Measurements from ENCODE around the gene NKX2-4.

DNA sequence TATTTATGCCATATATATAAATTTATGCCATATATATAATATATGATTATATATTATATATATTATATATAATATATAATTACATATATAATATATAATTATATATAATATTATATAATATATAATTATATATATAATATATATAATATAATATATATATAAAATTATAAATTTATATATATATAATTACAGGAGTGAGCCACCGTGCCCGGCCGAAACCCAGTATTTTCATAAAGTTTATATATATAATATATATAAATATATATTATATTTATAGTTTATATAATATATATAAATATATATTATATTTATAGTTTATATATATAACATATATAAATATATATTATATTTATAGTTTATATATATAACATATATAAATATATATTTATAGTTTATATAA is 31.6 kb downstream of the NKX2-4 start:
- no peak for TF ChIP-seq POLR2A (IDR thresholded peaks at IDR 0.05; ENCODE audit: low read depth, low read length)
- TF ChIP-seq, protein P1, sequence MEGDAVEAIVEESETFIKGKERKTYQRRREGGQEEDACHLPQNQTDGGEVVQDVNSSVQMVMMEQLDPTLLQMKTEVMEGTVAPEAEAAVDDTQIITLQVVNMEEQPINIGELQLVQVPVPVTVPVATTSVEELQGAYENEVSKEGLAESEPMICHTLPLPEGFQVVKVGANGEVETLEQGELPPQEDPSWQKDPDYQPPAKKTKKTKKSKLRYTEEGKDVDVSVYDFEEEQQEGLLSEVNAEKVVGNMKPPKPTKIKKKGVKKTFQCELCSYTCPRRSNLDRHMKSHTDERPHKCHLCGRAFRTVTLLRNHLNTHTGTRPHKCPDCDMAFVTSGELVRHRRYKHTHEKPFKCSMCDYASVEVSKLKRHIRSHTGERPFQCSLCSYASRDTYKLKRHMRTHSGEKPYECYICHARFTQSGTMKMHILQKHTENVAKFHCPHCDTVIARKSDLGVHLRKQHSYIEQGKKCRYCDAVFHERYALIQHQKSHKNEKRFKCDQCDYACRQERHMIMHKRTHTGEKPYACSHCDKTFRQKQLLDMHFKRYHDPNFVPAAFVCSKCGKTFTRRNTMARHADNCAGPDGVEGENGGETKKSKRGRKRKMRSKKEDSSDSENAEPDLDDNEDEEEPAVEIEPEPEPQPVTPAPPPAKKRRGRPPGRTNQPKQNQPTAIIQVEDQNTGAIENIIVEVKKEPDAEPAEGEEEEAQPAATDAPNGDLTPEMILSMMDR (IDR thresholded peaks at IDR 0.05 in 2 of 3, conservative IDR thresholded peaks at IDR 0.05 in 1 of 3; ENCODE audit: control insufficient read depth in 2 of 3, extremely low read depth in 1 of 3, insufficient read depth in 1 of 3, low read depth in 3 of 3, low read length in 3 of 3), result no peak
- TF ChIP-seq CBFB (IDR thresholded peaks at IDR 0.05; ENCODE audit: low read depth), result no peak
- no peak for TF ChIP-seq CHD4 (IDR thresholded peaks at IDR 0.05)
- no peak for TF ChIP-seq SIN3A (IDR thresholded peaks at IDR 0.05; ENCODE audit: low read depth, low read length)
- TF ChIP-seq, protein P2, sequence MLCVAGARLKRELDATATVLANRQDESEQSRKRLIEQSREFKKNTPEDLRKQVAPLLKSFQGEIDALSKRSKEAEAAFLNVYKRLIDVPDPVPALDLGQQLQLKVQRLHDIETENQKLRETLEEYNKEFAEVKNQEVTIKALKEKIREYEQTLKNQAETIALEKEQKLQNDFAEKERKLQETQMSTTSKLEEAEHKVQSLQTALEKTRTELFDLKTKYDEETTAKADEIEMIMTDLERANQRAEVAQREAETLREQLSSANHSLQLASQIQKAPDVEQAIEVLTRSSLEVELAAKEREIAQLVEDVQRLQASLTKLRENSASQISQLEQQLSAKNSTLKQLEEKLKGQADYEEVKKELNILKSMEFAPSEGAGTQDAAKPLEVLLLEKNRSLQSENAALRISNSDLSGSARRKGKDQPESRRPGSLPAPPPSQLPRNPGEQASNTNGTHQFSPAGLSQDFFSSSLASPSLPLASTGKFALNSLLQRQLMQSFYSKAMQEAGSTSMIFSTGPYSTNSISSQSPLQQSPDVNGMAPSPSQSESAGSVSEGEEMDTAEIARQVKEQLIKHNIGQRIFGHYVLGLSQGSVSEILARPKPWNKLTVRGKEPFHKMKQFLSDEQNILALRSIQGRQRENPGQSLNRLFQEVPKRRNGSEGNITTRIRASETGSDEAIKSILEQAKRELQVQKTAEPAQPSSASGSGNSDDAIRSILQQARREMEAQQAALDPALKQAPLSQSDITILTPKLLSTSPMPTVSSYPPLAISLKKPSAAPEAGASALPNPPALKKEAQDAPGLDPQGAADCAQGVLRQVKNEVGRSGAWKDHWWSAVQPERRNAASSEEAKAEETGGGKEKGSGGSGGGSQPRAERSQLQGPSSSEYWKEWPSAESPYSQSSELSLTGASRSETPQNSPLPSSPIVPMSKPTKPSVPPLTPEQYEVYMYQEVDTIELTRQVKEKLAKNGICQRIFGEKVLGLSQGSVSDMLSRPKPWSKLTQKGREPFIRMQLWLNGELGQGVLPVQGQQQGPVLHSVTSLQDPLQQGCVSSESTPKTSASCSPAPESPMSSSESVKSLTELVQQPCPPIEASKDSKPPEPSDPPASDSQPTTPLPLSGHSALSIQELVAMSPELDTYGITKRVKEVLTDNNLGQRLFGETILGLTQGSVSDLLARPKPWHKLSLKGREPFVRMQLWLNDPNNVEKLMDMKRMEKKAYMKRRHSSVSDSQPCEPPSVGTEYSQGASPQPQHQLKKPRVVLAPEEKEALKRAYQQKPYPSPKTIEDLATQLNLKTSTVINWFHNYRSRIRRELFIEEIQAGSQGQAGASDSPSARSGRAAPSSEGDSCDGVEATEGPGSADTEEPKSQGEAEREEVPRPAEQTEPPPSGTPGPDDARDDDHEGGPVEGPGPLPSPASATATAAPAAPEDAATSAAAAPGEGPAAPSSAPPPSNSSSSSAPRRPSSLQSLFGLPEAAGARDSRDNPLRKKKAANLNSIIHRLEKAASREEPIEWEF (IDR thresholded peaks at IDR 0.05; ENCODE audit: insufficient replicate concordance, low read depth, low read length), result no peak

Data from GM12878 (cell line).